ENCODE measurements around the gene SCG3. TPM values are rescaled to one million over a fixed set of nuclear protein-coding genes. Genes with fewer than 3 reads are reported as not detected.
"Not testable (repeated sequence)": the region's sequence is repeated elsewhere in the genome, so short reads cannot be mapped to it uniquely, and the experiment has no call there.

Gene SCG3
- not detected for total RNA-seq
- under 1 TPM in 1 of 2 donors, not detected in 1; 0.15 TPM for polyA plus RNA-seq
- long read RNA-seq, donor 1 = 0 reads
- long read RNA-seq, donor 2 = 0 reads

GRCh38 chr15:51681303-51681963 lies at the start of gene SCG3:
Gene SCG3, plus strand, starts transcription at chr15:51681503. Its CDS starts 253 bp downstream, at chr15:51681756.
- WGBS, 2 donors = 2 to 3% methylated on average over 38 of the region's 38 CpGs
- no peaks in the 10 kb centered on the region for H3K4me1 ChIP-seq (ENCODE audit: control insufficient read depth in 1 of 2, insufficient read depth in 2 of 2, low read length in 2 of 2)
- ATAC-seq (ENCODE audit: low FRiP score) = peak; percentile 74
- H3K9me3 ChIP-seq (ENCODE audit: control insufficient read depth, low read length) = peaks cover 4% of the 10 kb centered on the region
- H3K27me3 ChIP-seq (ENCODE audit: control insufficient read depth in 1 of 2, insufficient read depth in 2 of 2, low read length in 1 of 2) = no peaks in the 10 kb centered on the region
- DNase-seq = peak; percentile 84 to 88
- intact Hi-C loops (cut with DNase I) = no loop called here
- no peaks in the 10 kb centered on the region for H3K36me3 ChIP-seq (ENCODE audit: control insufficient read depth in 1 of 2, insufficient read depth in 2 of 2, low read length in 1 of 2)
- no peak within 1 kb of the TSS for H3K4me3 ChIP-seq (ENCODE audit: low read length in 2 of 2)
- H3K27ac ChIP-seq (ENCODE audit: low read depth in 1 of 2, low read length in 2 of 2) = no peak within 1 kb of the TSS

DNA sequence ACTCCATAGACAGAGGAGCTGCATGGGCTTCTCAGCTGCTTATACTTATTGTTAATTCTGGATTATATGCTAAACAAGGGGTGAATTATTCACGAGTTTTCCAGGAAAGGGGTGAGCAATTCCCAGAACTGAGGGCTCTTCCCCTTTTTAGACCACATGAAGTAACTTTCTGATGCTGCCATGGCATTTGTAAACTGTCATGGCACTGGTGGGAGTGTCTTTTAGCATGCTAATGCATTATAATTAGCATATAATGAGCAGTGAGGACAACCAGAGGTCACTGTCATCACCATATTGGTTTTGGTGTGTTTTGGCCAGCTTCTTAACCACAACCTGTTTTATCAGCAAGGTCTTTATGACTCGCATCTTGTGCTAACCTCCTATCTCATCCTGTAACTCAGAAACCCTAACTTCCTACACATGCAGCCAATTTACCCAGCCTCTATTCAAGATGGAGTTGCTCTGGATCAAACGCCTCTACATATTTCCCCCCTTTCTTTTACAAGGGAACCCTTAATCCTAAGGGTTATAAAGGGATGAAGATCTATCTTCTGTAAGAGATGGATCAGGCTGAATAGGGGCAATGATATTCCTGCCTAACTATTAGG lies 46.6 kb upstream of the SCG3 start:
- Histone ChIP-seq H3K9me3 (ENCODE audit: control insufficient read depth, low read length) (no peaks in the 10 kb centered on the region), H3K27ac (ENCODE audit: low read depth in 1 of 2, low read length in 2 of 2) (no peak overlapping the region), H3K4me3 (ENCODE audit: low read length in 2 of 2) (no peak overlapping the region), H3K4me1 (ENCODE audit: control insufficient read depth in 1 of 2, insufficient read depth in 2 of 2, low read length in 2 of 2) (no peaks in the 10 kb centered on the region), H3K36me3 (ENCODE audit: control insufficient read depth in 1 of 2, insufficient read depth in 2 of 2, low read length in 1 of 2) (no peaks in the 10 kb centered on the region), H3K27me3 (ENCODE audit: control insufficient read depth in 1 of 2, insufficient read depth in 2 of 2, low read length in 1 of 2) (no peaks in the 10 kb centered on the region)
- intact Hi-C loops (cut with DNase I) = no loop called here
- DNase-seq (no peak), ATAC-seq (ENCODE audit: low FRiP score) (no peak)
- 51 to 66% methylated on average over 3 of the region's 3 CpGs for WGBS, 2 donors

GRCh38 chr15:51641490-51642130 lies 39.7 kb upstream of the SCG3 start:
- no peak overlapping the region for H3K27ac ChIP-seq (ENCODE audit: low read depth in 1 of 2, low read length in 2 of 2)
- DNase-seq (no peak), ATAC-seq (ENCODE audit: low FRiP score) (no peak)
- intact Hi-C loops (cut with DNase I) = loop anchor here in 1 of 2 donors (10.0 kb wide), 1 partner anchor 583 kb away; no protein-coding TSS in a partner anchor
- H3K36me3 ChIP-seq (ENCODE audit: control insufficient read depth in 1 of 2, insufficient read depth in 2 of 2, low read length in 1 of 2) = no peaks in the 10 kb centered on the region
- no peaks in the 10 kb centered on the region for H3K9me3 ChIP-seq (ENCODE audit: control insufficient read depth, low read length)
- no peaks in the 10 kb centered on the region for H3K4me1 ChIP-seq (ENCODE audit: control insufficient read depth in 1 of 2, insufficient read depth in 2 of 2, low read length in 2 of 2)
- 57 to 66% methylated on average over 4 of the region's 4 CpGs for WGBS, 2 donors
- H3K4me3 ChIP-seq (ENCODE audit: low read length in 2 of 2) = no peak overlapping the region
- no peaks in the 10 kb centered on the region for H3K27me3 ChIP-seq (ENCODE audit: control insufficient read depth in 1 of 2, insufficient read depth in 2 of 2, low read length in 1 of 2)

DNA sequence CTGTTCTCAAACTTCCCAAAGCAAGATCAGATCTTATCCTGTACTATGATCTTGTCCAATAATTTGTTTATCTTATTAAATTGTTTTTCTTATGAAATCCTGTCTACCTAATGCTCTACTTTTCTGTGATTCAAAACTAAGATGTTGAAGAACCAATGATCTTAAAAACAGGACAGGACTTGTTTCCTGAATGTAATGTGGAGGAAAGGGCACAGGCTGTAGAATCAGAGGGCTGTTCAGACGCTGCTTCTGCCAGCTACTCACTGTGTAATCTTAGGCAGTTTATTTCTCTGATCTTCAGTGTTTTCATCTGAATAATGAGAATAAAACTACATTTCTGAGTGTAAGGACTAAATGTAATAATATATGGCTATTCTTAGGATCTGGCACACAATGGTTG lies 38.6 kb upstream of the SCG3 start:
- no peaks in the 10 kb centered on the region for H3K36me3 ChIP-seq (ENCODE audit: control insufficient read depth in 1 of 2, insufficient read depth in 2 of 2, low read length in 1 of 2)
- no peaks in the 10 kb centered on the region for H3K4me1 ChIP-seq (ENCODE audit: control insufficient read depth in 1 of 2, insufficient read depth in 2 of 2, low read length in 2 of 2)
- WGBS, 2 donors = 43 to 48% methylated on average over 1 of the region's 1 CpG
- no peaks in the 10 kb centered on the region for H3K9me3 ChIP-seq (ENCODE audit: control insufficient read depth, low read length)
- intact Hi-C loops (cut with DNase I) = loop anchor here in 1 of 2 donors (10.0 kb wide), 1 partner anchor 582 kb away; no protein-coding TSS in a partner anchor
- no peaks in the 10 kb centered on the region for H3K27me3 ChIP-seq (ENCODE audit: control insufficient read depth in 1 of 2, insufficient read depth in 2 of 2, low read length in 1 of 2)
- no peak overlapping the region for H3K27ac ChIP-seq (ENCODE audit: low read depth in 1 of 2, low read length in 2 of 2)
- ATAC-seq (ENCODE audit: low FRiP score) = no peak
- DNase-seq = no peak
- H3K4me3 ChIP-seq (ENCODE audit: low read length in 2 of 2) = no peak overlapping the region

- Histone ChIP-seq H3K9me3 (ENCODE audit: control insufficient read depth, low read length) (no peaks in the 10 kb centered on the region), H3K36me3 (ENCODE audit: control insufficient read depth in 1 of 2, insufficient read depth in 2 of 2, low read length in 1 of 2) (no peaks in the 10 kb centered on the region), H3K4me1 (ENCODE audit: control insufficient read depth in 1 of 2, insufficient read depth in 2 of 2, low read length in 2 of 2) (no peaks in the 10 kb centered on the region), H3K27ac (ENCODE audit: low read depth in 1 of 2, low read length in 2 of 2) (no peak overlapping the region), H3K27me3 (ENCODE audit: control insufficient read depth in 1 of 2, insufficient read depth in 2 of 2, low read length in 1 of 2) (no peaks in the 10 kb centered on the region), H3K4me3 (ENCODE audit: low read length in 2 of 2) (no peak overlapping the region)
- no peak for ATAC-seq (ENCODE audit: low FRiP score)
- intact Hi-C loops (cut with DNase I) = loop anchor here in 1 of 2 donors (1.0 to 10.0 kb wide), 2 partner anchors 126 to 578 kb away; no protein-coding TSS in a partner anchor
- peak in 1 of 2 donors; percentile 82 for DNase-seq
- WGBS, 2 donors = 49 to 51% methylated on average over 3 of the region's 3 CpGs
Observed at GRCh38 chr15:51647128-51647562, 34.2 kb upstream of the SCG3 start.

DNA sequence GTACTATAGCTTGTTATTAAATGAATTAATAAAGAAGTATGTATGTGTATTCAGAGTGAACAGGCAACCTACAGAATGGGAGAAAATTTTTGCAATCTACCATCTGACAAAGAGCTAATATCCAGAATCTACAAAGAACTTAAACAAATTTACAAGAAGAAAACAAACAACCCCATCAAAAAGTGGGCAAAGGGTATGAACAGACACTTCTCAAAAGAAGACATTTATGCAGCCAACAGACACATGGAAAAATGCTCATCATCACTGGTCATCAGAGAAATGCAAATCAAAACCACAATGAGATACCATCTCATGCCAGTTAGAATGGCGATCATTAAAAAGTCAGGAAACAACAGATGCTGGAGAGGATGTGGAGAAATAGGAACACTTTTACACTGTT lies 33.2 kb upstream of the SCG3 start:
- not testable (repeated sequence) for H3K27me3 ChIP-seq (ENCODE audit: control insufficient read depth in 1 of 2, insufficient read depth in 2 of 2, low read length in 1 of 2); H3K36me3 ChIP-seq (ENCODE audit: control insufficient read depth in 1 of 2, insufficient read depth in 2 of 2, low read length in 1 of 2); H3K4me3 ChIP-seq (ENCODE audit: low read length in 2 of 2); H3K27ac ChIP-seq (ENCODE audit: low read depth in 1 of 2, low read length in 2 of 2); H3K9me3 ChIP-seq (ENCODE audit: control insufficient read depth, low read length); DNase-seq; H3K4me1 ChIP-seq (ENCODE audit: control insufficient read depth in 1 of 2, insufficient read depth in 2 of 2, low read length in 2 of 2); ATAC-seq (ENCODE audit: low FRiP score)
- 50% methylated on average over 1 of the region's 1 CpG; no CpG with 5 or more reads in 1 of the 2 donors for WGBS, 2 donors
- intact Hi-C loops (cut with DNase I) = loop anchor here in 1 of 2 donors (10.0 kb wide), 1 partner anchor 577 kb away; no protein-coding TSS in a partner anchor

DNA sequence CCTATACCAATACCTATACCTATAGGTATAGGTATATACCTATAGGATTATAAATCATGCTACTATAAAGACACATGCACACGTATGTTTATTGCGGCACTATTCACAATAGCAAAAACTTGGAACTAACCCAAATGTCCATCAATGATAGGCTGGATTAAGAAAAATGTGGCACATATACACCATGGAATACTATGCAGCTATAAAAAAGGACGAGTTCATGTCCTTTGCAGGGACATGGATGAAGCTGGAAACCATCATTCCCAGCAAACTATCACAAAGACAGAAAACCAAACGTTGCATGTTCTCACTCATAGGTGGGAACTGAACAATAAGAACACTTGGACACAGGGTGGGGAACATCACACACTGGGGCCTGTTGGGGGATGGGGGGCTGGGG lies 32.7 kb upstream of the SCG3 start:
- H3K9me3 ChIP-seq (ENCODE audit: control insufficient read depth, low read length); H3K36me3 ChIP-seq (ENCODE audit: control insufficient read depth in 1 of 2, insufficient read depth in 2 of 2, low read length in 1 of 2); H3K27ac ChIP-seq (ENCODE audit: low read depth in 1 of 2, low read length in 2 of 2); ATAC-seq (ENCODE audit: low FRiP score); DNase-seq; H3K4me1 ChIP-seq (ENCODE audit: control insufficient read depth in 1 of 2, insufficient read depth in 2 of 2, low read length in 2 of 2); H3K4me3 ChIP-seq (ENCODE audit: low read length in 2 of 2); H3K27me3 ChIP-seq (ENCODE audit: control insufficient read depth in 1 of 2, insufficient read depth in 2 of 2, low read length in 1 of 2): not testable (repeated sequence)
- WGBS, 2 donors = 75 to 82% methylated on average over 4 of the region's 4 CpGs
- intact Hi-C loops (cut with DNase I) = loop anchor here in 1 of 2 donors (10.0 kb wide), 1 partner anchor 576 kb away; no protein-coding TSS in a partner anchor

DNA sequence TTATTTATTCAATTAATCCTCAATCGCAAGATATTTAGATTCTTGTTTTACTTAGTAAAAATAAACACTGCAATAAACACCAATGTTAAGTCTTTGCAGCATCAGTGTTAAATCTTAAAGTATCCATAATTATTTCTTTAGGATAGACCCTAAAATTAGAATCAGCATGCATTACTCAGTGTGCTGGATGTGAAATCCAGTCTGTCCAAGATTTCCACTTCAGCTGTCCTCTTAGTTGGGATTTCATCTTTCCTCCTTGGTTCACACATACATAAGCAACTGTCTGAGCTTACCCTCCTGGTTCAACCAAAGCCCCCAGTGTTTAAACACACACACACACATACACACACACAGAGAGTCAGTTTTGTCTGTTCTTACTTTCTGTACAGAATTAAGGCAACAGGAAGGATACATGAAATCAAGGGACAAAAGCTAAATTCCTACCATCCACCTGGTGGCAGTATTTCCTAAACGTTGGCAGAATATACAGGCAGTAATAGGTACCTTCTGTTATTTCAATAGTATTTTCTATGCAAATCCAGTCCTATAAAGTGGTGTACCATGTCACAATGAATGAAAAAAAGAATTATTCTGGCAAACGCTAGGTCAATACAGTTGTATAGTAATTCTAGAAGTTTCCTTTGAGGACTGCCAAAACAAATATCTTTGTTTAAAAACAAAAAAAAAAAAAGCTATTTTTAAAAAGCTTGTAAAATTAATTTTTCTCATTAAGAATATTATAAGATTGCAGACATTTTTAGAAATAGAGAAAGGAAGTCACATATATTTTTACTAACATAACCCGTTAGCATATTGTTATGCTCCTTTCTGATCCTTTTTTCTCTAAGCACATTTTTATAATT lies 31.4 kb upstream of the SCG3 start:
- peak; percentile 75 for ATAC-seq (ENCODE audit: low FRiP score)
- intact Hi-C loops (cut with DNase I) = loop anchor here (2.0 to 10.0 kb wide), 2 partner anchors 127 to 575 kb away; no protein-coding TSS in a partner anchor
- WGBS, 2 donors = 36 to 39% methylated on average over 4 of the region's 4 CpGs
- H3K27ac ChIP-seq (ENCODE audit: low read depth in 1 of 2, low read length in 2 of 2) = no peak overlapping the region
- H3K4me1 ChIP-seq (ENCODE audit: control insufficient read depth in 1 of 2, insufficient read depth in 2 of 2, low read length in 2 of 2) = no peaks in the 10 kb centered on the region
- no peak overlapping the region for H3K4me3 ChIP-seq (ENCODE audit: low read length in 2 of 2)
- no peaks in the 10 kb centered on the region for H3K9me3 ChIP-seq (ENCODE audit: control insufficient read depth, low read length)
- no peaks in the 10 kb centered on the region for H3K27me3 ChIP-seq (ENCODE audit: control insufficient read depth in 1 of 2, insufficient read depth in 2 of 2, low read length in 1 of 2)
- H3K36me3 ChIP-seq (ENCODE audit: control insufficient read depth in 1 of 2, insufficient read depth in 2 of 2, low read length in 1 of 2) = no peaks in the 10 kb centered on the region
- DNase-seq = no peak
